ENCODE results near the gene LY6G5C.

DNA sequence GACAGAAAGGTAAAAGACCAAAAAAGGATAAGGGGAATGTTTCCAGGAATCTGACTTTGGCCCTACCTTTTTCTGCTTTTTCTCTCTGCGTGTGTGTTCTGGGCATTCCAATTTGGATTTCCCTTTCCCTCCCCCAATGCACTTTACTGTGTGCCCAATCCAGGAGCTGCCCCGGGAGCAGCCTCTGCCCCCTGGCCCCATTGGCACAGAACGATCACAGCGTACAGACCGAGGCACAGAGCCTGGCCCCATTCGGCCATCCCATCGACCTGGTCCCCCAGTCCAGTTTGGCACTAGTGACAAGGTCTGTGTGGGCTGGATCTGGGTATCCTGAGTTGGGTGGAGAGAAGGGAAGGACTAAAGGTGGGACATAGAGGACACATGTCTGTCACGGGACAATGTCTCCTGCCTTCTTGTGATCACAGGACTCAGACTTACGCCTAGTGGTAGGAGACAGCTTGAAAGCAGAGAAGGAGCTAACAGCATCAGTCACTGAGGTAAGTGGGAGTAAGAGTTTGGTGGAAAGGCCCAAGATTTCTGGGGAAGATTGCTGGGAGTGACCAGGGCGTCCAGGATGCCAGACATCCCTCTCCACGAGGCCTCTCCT is 45.8 kb downstream of the LY6G5C start:
- TF ChIP-seq, protein P1, sequence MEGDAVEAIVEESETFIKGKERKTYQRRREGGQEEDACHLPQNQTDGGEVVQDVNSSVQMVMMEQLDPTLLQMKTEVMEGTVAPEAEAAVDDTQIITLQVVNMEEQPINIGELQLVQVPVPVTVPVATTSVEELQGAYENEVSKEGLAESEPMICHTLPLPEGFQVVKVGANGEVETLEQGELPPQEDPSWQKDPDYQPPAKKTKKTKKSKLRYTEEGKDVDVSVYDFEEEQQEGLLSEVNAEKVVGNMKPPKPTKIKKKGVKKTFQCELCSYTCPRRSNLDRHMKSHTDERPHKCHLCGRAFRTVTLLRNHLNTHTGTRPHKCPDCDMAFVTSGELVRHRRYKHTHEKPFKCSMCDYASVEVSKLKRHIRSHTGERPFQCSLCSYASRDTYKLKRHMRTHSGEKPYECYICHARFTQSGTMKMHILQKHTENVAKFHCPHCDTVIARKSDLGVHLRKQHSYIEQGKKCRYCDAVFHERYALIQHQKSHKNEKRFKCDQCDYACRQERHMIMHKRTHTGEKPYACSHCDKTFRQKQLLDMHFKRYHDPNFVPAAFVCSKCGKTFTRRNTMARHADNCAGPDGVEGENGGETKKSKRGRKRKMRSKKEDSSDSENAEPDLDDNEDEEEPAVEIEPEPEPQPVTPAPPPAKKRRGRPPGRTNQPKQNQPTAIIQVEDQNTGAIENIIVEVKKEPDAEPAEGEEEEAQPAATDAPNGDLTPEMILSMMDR (IDR thresholded peaks at IDR 0.05; ENCODE audit: insufficient read depth, low read depth, low read length) = no peak
- no peak for TF ChIP-seq EZH2 (IDR thresholded peaks at IDR 0.05; ENCODE audit: insufficient read depth, low read length)
